22Rv1 (cell line): Measurements from ENCODE around the gene APOBEC3A.

Experiments
- H3K27ac ChIP-seq: fragments of 450-650 bp; 2 replicates; pipeline ENCODE4 v1.5.1; 2017
- ZFX ChIP-seq: fragments of 450-650 bp; IDR thresholded peaks from 2 replicates; pipeline ENCODE4 v1.6.1; 2017; ENCODE audit warnings: antibody characterized with exemption, borderline replicate concordance
- TF ChIP-seq, protein P1 (sequence below): fragments of 450-650 bp; IDR thresholded peaks from 2 replicates; pipeline ENCODE4 v1.5.1; 2017; ENCODE audit warnings: mild to moderate bottlenecking

Gene APOBEC3A

DNA sequence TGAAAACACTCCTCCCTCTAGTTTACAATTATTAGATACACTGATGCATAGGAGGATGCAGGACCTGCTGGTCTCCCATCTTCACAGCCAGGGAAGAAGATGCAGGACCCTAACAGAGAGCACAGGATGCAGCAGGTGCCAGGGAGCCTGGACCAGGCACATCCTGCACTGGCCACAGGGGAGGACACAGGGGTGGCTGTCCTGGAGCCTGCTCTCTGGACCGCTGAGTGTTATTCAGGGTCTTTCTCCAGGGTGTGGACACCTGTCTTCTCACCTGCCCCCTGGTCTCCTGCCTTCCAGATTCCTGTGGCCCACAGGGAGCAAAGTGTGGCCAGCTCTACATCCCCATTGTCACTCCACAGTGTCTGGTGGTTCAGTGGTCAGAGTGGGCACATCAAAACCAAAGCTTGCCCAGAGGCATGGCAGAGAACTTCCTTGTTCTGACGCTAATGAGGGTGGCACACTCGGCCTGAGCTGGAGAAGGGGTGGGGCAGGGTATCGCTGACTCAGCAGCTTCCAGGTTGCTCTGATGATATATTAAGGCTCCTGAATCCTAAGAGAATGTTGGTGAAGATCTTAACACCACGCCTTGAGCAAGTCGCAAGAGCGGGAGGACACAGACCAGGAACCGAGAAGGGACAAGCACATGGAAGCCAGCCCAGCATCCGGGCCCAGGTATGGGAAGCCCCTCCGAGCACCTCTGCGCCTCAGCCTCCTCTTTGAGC is at the start of gene APOBEC3A:
TSS of gene APOBEC3A (plus strand) at position 564 of the 725 bp plus-strand sequence. CDS start at position 647, 83 bp downstream.
- H3K27ac ChIP-seq: no peak within 1 kb of the TSS
- TF ChIP-seq, protein P1, sequence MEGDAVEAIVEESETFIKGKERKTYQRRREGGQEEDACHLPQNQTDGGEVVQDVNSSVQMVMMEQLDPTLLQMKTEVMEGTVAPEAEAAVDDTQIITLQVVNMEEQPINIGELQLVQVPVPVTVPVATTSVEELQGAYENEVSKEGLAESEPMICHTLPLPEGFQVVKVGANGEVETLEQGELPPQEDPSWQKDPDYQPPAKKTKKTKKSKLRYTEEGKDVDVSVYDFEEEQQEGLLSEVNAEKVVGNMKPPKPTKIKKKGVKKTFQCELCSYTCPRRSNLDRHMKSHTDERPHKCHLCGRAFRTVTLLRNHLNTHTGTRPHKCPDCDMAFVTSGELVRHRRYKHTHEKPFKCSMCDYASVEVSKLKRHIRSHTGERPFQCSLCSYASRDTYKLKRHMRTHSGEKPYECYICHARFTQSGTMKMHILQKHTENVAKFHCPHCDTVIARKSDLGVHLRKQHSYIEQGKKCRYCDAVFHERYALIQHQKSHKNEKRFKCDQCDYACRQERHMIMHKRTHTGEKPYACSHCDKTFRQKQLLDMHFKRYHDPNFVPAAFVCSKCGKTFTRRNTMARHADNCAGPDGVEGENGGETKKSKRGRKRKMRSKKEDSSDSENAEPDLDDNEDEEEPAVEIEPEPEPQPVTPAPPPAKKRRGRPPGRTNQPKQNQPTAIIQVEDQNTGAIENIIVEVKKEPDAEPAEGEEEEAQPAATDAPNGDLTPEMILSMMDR: no peak
- no peak for TF ChIP-seq ZFX

DNA sequence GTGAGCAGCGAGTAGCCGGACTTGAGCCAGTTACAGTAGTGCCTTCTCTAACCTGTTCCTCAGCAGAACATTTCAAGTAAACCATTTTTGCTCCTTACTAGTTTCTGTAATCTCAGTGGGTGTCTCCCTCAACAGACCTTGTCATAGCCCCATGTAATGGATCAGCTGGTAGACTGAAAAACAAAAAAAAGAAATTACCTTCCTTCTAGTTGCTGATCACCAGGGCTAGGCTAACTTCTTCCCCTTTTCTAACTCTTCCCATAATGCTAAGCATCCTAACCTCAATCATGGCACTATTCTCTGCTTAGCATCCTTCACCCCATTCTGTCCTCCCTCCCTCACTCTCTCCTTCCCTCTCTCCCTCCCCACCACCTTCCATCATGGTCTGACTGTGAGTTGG is 49.6 kb upstream of the APOBEC3A start:
- no peak overlapping the region for H3K27ac ChIP-seq
- no peak for TF ChIP-seq ZFX
- TF ChIP-seq, protein P1: no peak

- H3K27ac ChIP-seq: no peak overlapping the region
- TF ChIP-seq, protein P1: no peak
- no peak for TF ChIP-seq ZFX
These were observed 46.0 kb upstream of the APOBEC3A start for GRCh38 chr22:38911434-38911833.

DNA sequence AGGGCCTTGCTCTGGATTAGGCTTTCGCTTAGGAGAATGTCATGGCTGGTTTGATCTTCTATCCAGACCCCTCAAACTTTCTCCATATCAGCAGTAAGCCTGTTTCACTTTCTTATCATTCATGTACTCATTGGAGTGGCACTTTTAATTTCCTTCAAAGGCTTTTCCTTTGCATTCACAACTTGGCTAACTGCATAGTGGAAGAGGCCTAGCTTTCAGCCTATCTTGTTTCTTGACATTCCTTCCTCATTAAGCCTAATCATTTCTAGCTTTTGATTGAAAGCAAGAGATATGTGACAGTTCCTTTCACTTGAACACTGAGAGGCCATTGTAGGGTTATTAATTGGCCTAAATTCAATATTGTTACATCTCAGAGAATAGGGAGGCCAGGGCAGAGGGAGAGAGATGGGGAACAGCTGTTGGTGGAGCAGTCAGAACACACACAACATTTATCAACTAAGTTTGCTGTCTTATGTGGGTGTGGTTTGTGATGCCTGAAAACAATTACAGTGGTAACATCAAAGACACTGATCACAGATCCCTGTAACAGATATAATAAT is 37.7 kb upstream of the APOBEC3A start:
- H3K27ac ChIP-seq: no peak overlapping the region
- TF ChIP-seq ZFX: no peak
- TF ChIP-seq, protein P1: no peak

GRCh38 chr22:38921120-38921519 is 36.3 kb upstream of the APOBEC3A start:
- TF ChIP-seq ZFX: no peak
- TF ChIP-seq, protein P1: no peak
- H3K27ac ChIP-seq: peak overlapping the region; percentile 29; the same call in 1 of the 2 replicates

- no peak for TF ChIP-seq ZFX
- TF ChIP-seq, protein P1: no peak
These were observed 35.6 kb upstream of the APOBEC3A start for GRCh38 chr22:38921806-38922205.

More at GRCh38 chr22:38921806-38922205, 35.6 kb upstream of the APOBEC3A start:
- H3K27ac ChIP-seq: peak overlapping the region; percentile 29; the same call in 1 of the 2 replicates
